Endometrial microvascular endothelial cells (primary cell): Measurements from ENCODE around the gene APBB1IP. TPM values are rescaled to one million over a fixed set of nuclear protein-coding genes. Genes with fewer than 3 reads are reported as not detected.
"Not testable (repeated sequence)": the region's sequence is repeated elsewhere in the genome, so short reads cannot be mapped to it uniquely, and the experiment has no call there.

Experiments
- in situ Hi-C: cut with HindIII; loops from 2 replicates; pipeline ENCODE4 v1.10.0; 2017; ENCODE audit warnings: low sequenced_read_pairs, low pct_unique_long_range_greater_than_20kb; ENCODE audit errors: inconsistent ontology term
- total RNA-seq: library from RNA; depleted of rRNA; stranded (reverse); fragments of >200 nt; gene quantifications from one replicate; pipeline ENCODE4 v1.2.3, GENCODE V29; 2015; ENCODE audit errors: inconsistent ontology term

Gene APBB1IP
- total RNA-seq, 1 donor from 2014 or later: not detected

DNA sequence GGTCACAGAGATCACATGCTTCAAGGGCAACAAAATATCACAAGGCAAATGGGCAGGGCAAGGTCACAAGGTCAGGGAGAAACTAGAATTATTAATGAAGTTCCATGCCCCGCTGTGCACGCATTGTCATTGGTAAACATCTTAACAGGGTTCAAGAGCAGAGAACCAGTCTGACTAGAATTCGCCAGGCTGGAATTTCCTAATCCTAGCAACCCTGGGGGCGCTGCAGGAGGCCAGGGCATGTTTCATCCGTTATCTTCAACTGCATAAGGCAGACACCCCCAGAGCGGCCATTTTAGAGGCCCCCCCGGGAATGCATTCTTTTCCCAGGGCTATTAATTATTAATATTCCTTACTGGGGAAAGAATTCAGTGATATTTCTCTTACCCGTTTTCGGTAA, 54.6 kb downstream of the APBB1IP start:
- in situ Hi-C loops: not testable (repeated sequence)

GRCh38 chr10:26494018-26494417, 55.9 kb downstream of the APBB1IP start:
- in situ Hi-C loops: no loop called here

GRCh38 chr10:26499426-26499825, 61.3 kb downstream of the APBB1IP start:
- in situ Hi-C loops: no loop called here

- in situ Hi-C loops: no loop called here
Observed at GRCh38 chr10:26502986-26503385, 64.8 kb downstream of the APBB1IP start.

GRCh38 chr10:26503911-26504310, 65.8 kb downstream of the APBB1IP start:
- in situ Hi-C loops: no loop called here

- in situ Hi-C loops: not testable (repeated sequence)
Observed at GRCh38 chr10:26504429-26504828, 66.3 kb downstream of the APBB1IP start.

DNA sequence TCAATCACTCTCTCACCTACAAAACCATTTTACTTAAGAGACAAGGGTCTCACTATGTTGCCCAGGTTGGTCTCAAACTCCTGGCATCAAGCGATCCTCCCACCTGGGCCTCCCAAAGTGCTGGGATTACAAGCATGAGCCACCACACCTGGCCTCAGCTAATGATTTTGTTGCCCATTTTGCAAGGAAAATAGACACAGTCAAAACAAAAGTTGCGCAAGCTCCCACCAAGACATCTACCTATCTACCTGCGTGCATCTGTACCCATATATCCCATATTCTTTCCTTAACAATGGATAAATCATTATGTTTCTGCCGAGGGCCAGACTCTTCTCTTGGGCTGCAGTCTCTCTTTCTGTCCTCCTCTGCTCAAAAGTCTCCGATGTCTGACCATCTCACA, 67.3 kb downstream of the APBB1IP start:
- in situ Hi-C loops: no loop called here

- in situ Hi-C loops: no loop called here
Observed at GRCh38 chr10:26506736-26507135, 68.6 kb downstream of the APBB1IP start.

GRCh38 chr10:26507441-26507840, 69.3 kb downstream of the APBB1IP start:
- in situ Hi-C loops: no loop called here

GRCh38 chr10:26508016-26508415, 69.9 kb downstream of the APBB1IP start:
- in situ Hi-C loops: no loop called here

- in situ Hi-C loops: no loop called here
Observed at GRCh38 chr10:26509307-26509706, 71.2 kb downstream of the APBB1IP start.

DNA sequence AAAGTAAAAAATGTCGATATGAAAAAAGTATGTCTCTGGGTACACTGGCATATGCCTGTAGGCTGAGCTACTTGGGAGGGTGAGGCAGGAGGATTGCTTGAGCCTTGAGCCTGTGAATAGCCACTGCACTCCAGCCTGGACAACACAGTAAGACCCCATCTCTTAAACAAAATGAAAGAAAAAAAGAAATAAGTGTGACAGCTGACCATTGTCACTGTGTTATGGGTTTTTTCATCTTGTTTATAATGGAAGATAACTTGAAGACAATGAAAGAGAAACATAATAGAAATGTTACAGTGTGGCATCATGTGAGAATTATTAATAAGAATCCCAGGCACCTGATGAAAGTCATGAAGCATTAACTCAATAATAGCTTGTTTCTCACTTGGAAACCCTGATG, 75.0 kb downstream of the APBB1IP start:
- in situ Hi-C loops: no loop called here

DNA sequence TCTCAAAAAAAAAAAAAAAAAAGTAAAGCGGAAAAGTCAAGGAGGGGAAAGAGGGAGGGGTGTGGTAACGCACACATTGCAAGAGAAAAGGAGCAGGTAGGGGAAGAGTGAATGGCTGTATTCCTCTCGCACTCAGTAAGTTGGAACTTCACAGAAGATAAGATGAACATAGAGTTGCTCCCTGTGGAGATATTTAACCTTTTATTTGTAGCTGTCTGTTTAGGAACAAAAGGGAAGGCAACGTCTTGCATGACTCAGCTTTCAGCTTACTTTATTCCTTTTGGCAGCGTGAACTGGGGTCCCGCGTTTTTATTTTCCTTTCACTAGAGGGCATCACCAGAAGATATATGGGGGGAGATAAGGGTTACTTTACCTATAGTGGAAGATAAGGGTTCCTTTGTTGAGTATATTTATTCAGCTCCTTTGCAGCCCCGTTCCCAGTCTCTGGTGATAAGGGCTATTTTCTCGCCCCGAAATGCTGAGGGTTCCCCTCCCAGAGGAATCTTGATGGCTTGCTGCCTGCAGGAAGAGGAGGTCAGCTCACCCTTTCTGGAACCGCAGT, 78.5 kb downstream of the APBB1IP start:
- in situ Hi-C loops: no loop called here

DNA sequence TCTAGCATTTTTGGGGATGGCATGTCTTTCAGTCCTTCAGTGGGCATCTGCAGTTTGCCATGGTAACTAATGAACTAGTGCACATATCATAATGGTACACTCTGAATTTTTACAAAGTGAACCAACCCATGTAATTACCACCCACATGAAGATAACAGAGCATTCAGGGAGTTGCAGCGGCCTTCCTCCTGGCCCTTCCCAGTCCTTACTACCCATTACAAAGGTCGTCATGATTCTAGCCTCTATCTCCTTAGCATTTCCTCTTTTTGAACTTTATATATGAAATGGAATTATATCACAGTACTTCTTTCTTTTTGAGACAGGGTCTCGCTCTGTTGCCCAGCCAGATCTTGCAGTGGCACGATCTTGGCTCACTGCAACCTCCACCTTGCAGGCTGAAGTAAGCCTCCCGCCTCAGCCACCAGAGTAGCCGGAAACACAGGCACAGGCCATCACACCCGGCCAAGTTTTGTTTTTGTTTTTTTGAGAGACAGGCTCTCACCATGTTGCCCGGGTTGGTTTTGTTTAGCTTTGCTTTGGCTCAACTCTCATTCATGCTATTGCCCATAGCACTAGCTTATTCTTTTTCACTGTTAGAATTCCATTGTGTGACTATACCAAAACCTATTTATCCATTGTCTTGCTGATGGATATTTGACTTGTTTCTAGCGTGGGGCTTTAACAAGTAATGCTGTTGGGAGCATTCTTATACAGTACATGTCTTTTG, 79.2 kb downstream of the APBB1IP start:
- in situ Hi-C loops: no loop called here

DNA sequence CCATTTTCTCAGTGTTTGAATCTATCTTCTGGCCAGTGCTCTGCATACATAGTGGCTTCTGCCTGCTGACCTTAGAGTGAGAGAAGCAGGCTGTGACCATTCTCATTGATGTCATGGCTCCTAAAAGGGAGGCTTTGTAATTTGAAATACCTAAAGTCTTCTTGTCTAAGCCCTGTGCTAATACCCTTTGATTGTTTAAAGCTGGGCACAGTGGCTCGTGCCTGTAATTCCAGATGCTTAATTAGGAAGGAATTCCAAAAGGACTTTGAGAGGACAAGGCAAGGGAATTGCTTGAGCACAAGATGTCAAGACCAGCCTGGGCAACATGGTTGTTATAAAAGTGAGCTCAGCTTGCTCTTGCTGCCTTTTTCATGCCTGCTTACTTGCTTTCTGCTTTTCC, 81.7 kb downstream of the APBB1IP start:
- in situ Hi-C loops: no loop called here

DNA sequence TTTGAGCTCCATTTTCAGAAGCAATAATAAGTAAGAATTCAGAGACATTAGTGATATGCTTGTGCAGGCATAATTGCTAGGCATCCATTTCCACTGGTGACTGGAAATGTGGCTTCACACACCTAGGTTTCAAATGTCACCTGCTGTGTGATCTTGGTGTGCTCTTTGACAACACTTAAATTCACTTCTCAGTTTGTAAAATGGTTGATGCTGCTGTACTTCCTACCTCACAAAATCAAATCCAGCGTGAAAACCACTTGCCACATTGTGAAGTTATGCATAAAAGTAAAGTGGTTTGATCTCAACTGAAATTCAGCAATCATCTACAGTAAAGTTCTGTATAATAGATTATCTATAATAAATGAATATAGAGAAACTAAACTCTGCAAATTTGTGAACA, 82.4 kb downstream of the APBB1IP start:
- in situ Hi-C loops: no loop called here

- in situ Hi-C loops: no loop called here
Observed at GRCh38 chr10:26524161-26524896, 86.2 kb downstream of the APBB1IP start.

- in situ Hi-C loops: no loop called here
Observed at GRCh38 chr10:26525586-26525985, 87.4 kb downstream of the APBB1IP start.

DNA sequence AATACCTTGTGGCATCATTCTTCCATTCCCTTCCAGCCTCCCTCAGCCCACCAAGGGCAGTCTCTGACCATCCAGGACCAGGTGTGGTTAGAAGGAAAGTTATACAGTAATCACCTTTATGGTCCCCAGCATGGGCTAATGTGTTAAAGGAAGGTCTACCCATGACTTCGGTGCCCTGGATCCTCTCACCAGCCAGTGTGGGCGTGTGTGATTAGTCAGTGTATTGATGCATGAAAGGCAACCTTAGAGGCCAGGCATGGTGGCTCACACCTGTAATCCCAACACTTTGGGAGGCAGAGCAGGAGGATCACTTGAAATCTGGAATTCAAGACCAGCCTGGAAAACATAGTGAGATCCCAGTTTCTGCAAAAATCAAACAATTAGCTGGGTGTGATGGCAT, 88.9 kb downstream of the APBB1IP start:
- in situ Hi-C loops: no loop called here

DNA sequence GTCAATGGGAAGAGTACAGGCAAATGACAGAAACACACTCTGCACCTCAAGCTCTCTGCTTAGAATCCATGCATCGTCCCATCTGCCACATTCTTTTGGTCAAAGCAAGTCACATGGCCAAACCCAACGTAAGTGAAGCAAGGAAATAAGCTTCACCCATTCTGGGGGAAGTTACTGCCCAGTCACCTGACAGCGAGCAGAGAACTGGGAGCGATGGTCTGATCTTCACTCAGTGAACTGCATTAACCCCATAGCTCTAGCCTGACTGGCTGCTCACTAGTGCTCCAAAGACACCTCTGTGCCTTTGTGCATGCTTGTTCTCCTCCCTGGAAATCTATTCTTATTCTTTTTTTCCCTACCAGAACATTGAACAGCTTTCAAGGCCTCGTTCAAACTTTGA, 89.9 kb downstream of the APBB1IP start:
- in situ Hi-C loops: no loop called here
